ENCODE measurements around the gene TRAF3IP1. TPM values are rescaled to one million over a fixed set of nuclear protein-coding genes. Genes with fewer than 3 reads are reported as not detected.

Gene TRAF3IP1
- total and polyA plus RNA-seq, 4 donors = 4.0 to 9.1 (median 4.6) TPM

GRCh38 chr2:238286095-238286494 lies 34.2 kb upstream of the TRAF3IP1 start:
- Histone ChIP-seq H3K4me3 (ENCODE audit: low read depth in 1 of 3, low read length in 3 of 3) (peak overlapping the region in 1 of 3 donors; percentile 18), H3K4me1 (ENCODE audit: control insufficient read depth in 4 of 4, insufficient read depth in 4 of 4, low read length in 3 of 4) (peaks cover 19 to 52% (median 33%) of the 10 kb centered on the region in 4 donors), H3K36me3 (ENCODE audit: control insufficient read depth in 4 of 4, insufficient read depth in 3 of 4, low read depth in 1 of 4, low read length in 3 of 4) (no peaks in the 10 kb centered on the region), H3K9ac (ENCODE audit: low read depth in 1 of 2, low read length in 2 of 2) (peak overlapping the region; percentile 46 to 92), H3K27ac (ENCODE audit: low read depth in 1 of 2, low read length in 2 of 2) (peak overlapping the region; percentile 92 to 99), H3K27me3 (ENCODE audit: control insufficient read depth in 4 of 4, insufficient read depth in 4 of 4, low read length in 3 of 4) (no peaks in the 10 kb centered on the region), H3K9me3 (ENCODE audit: control insufficient read depth in 4 of 4, low read length in 3 of 4) (no peaks in the 10 kb centered on the region)
- 31% methylated on average over 7 of the region's 7 CpGs for WGBS
- DNase-seq (ENCODE audit: low spot score) = no peak
- no peak for TF ChIP-seq ZBTB33 (IDR thresholded peaks at IDR 0.05)
- TF ChIP-seq RAD21 (IDR thresholded peaks at IDR 0.05) = no peak
- TF ChIP-seq CTCF (IDR thresholded peaks at IDR 0.05; ENCODE audit: low read depth, low read length, missing input control) = no peak
- TF ChIP-seq HNF4G (IDR thresholded peaks at IDR 0.05) = no peak
- TF ChIP-seq YY1 (IDR thresholded peaks at IDR 0.05) = no peak
- TF ChIP-seq ATF3 (IDR thresholded peaks at IDR 0.05) = no peak
- TF ChIP-seq FOXA1 (IDR thresholded peaks at IDR 0.05) = no peak

- TF ChIP-seq GABPA (IDR thresholded peaks at IDR 0.05 in 1 of 2, conservative IDR thresholded peaks at IDR 0.05 in 1 of 2) = no peak
- TF ChIP-seq HNF4G (IDR thresholded peaks at IDR 0.05) = no peak
- TF ChIP-seq ATF3 (IDR thresholded peaks at IDR 0.05) = peak; percentile 90
- TF ChIP-seq MAX (IDR thresholded peaks at IDR 0.05) = no peak
- TF ChIP-seq ZBTB33 (IDR thresholded peaks at IDR 0.05) = peak; percentile 38
- TF ChIP-seq RAD21 (IDR thresholded peaks at IDR 0.05) = peak; percentile 15 to 49
- TF ChIP-seq CTCF (IDR thresholded peaks at IDR 0.05; ENCODE audit: low read depth, low read length, missing input control) = peak; percentile 10
- TF ChIP-seq NR2F2 (IDR thresholded peaks at IDR 0.05) = no peak
- TF ChIP-seq FOXA2 (IDR thresholded peaks at IDR 0.05) = no peak
- peak; percentile 71 for TF ChIP-seq SP1 (IDR thresholded peaks at IDR 0.05)
- peak; percentile 77 to 84 for TF ChIP-seq RXRA (IDR thresholded peaks at IDR 0.05)
- TF ChIP-seq REST (IDR thresholded peaks at IDR 0.05) = peak; percentile 50
- TF ChIP-seq JUND (IDR thresholded peaks at IDR 0.05) = peak in 1 of 2 donors; percentile 61
- TF ChIP-seq EGR1 (IDR thresholded peaks at IDR 0.05; ENCODE audit: low read depth in 2 of 2) = no peak
- no peak for TF ChIP-seq FOXA1 (IDR thresholded peaks at IDR 0.05)
- no peak for TF ChIP-seq YY1 (IDR thresholded peaks at IDR 0.05)
- peak; percentile 61 to 76 for TF ChIP-seq HNF4A (conservative IDR thresholded peaks at IDR 0.05)
- peak; percentile 28 for TF ChIP-seq TAF1 (conservative IDR thresholded peaks at IDR 0.05)
- H3K27me3 ChIP-seq (ENCODE audit: control insufficient read depth in 4 of 4, insufficient read depth in 4 of 4, low read length in 3 of 4) = no peaks in the 10 kb centered on the region
- H3K36me3 ChIP-seq (ENCODE audit: control insufficient read depth in 4 of 4, insufficient read depth in 3 of 4, low read depth in 1 of 4, low read length in 3 of 4) = no peaks in the 10 kb centered on the region
- H3K9me3 ChIP-seq (ENCODE audit: control insufficient read depth in 4 of 4, low read length in 3 of 4) = no peaks in the 10 kb centered on the region
- no peak for DNase-seq (ENCODE audit: low spot score)
- H3K27ac ChIP-seq (ENCODE audit: low read depth in 1 of 2, low read length in 2 of 2) = peak overlapping the region; percentile 92 to 99
- WGBS = 20% methylated on average over 7 of the region's 7 CpGs
- peak overlapping the region in 1 of 3 donors; percentile 76 for H3K4me3 ChIP-seq (ENCODE audit: low read depth in 1 of 3, low read length in 3 of 3)
- H3K4me1 ChIP-seq (ENCODE audit: control insufficient read depth in 4 of 4, insufficient read depth in 4 of 4, low read length in 3 of 4) = peaks cover 19 to 52% (median 33%) of the 10 kb centered on the region in 4 donors
- H3K9ac ChIP-seq (ENCODE audit: low read depth in 1 of 2, low read length in 2 of 2) = peak overlapping the region; percentile 92 to 93
These were observed 33.8 kb upstream of the TRAF3IP1 start for GRCh38 chr2:238286551-238286950.

Data from liver (tissue), 9 donors.